CD4-positive, alpha-beta T cell (primary cell): ENCODE results near the gene BCAR3. TPM values are rescaled to one million over a fixed set of nuclear protein-coding genes. Genes with fewer than 3 reads are reported as not detected.

Experiments used
- ATAC-seq: fragments of 200-7000 bp; cut with Tn5 transposase; one replicate; pipeline ENCODE4 v1.10.0; 2022; ENCODE audit warnings: mild to moderate bottlenecking; ENCODE audit not compliant: poor library complexity
- CTCF ChIA-PET: fragments of 350-600 bp; sonication (Branson Sonifier 250); formaldehyde crosslinking; loops from one replicate; lab custom pipeline; 2021; ENCODE audit warnings: antibody characterized with exemption, inconsistent platforms; lab: Charles Lee
- POLR2A ChIA-PET: fragments of 350-600 bp; sonication (Branson Sonifier 250); formaldehyde crosslinking; loops from one replicate; lab custom pipeline; 2021; ENCODE audit warnings: antibody characterized with exemption, inconsistent platforms; lab: Charles Lee
- DNase-seq, 14 experiments: peaks; one replicate each; pipeline ENCODE4 v3.0.0-alpha.2; 2013 to 2020; ENCODE audit warnings: mixed read lengths in 2 of 14
- H3K27ac ChIP-seq, 2 donors: one replicate each; pipeline versions ENCODE4 v1.5.1 to v1.7.0; 2013; ENCODE audit warnings: low read length in 2 of 2, low read depth in 1 of 2, mild to moderate bottlenecking in 1 of 2
- H3K27me3 ChIP-seq, 2 experiments: 1 replicate in 1 of 2; 2 replicates in 1 of 2; pipeline versions ENCODE4 v1.6.1 to v1.7.0; 2013; ENCODE audit warnings: low read length in 2 of 2, control low read depth in 1 of 2, mild to moderate bottlenecking in 1 of 2, moderate library complexity in 1 of 2; ENCODE audit not compliant: insufficient read depth in 2 of 2, control insufficient read depth in 1 of 2
- H3K36me3 ChIP-seq: one replicate; pipeline ENCODE4 v1.6.1; 2013; ENCODE audit warnings: low read length, control low read depth; ENCODE audit not compliant: insufficient read depth
- H3K4me1 ChIP-seq: one replicate; pipeline ENCODE4 v1.6.1; 2013; ENCODE audit warnings: low read length, control low read depth; ENCODE audit not compliant: insufficient read depth
- H3K4me3 ChIP-seq: one replicate; pipeline ENCODE4 v1.5.1; 2013; ENCODE audit warnings: mild to moderate bottlenecking, low read length, moderate library complexity
- H3K9me3 ChIP-seq, 2 experiments: 1 replicate in 1 of 2; 2 replicates in 1 of 2; pipeline versions ENCODE4 v1.6.1 to v1.7.0; 2013; ENCODE audit warnings: low read length in 2 of 2, mild to moderate bottlenecking in 2 of 2, control low read depth in 1 of 2, moderate library complexity in 1 of 2; ENCODE audit not compliant: control insufficient read depth in 1 of 2, insufficient read depth in 1 of 2
- H3K27ac Mint-ChIP-seq: one replicate; pipeline ENCODE4 v1.8.0; 2020; ENCODE audit warnings: mixed read lengths
- H3K27me3 Mint-ChIP-seq: one replicate; pipeline ENCODE4 v1.8.0; 2021; ENCODE audit warnings: mixed read lengths
- H3K36me3 Mint-ChIP-seq: one replicate; pipeline ENCODE4 v1.8.0; 2021; ENCODE audit warnings: low read depth, mixed read lengths
- H3K4me1 Mint-ChIP-seq: one replicate; pipeline ENCODE4 v1.8.0; 2021; ENCODE audit warnings: low read depth, mixed read lengths
- H3K4me3 Mint-ChIP-seq: one replicate; pipeline ENCODE4 v1.8.0; 2020; ENCODE audit warnings: mild to moderate bottlenecking, mixed read lengths
- H3K9me3 Mint-ChIP-seq: one replicate; pipeline ENCODE4 v1.8.0; 2020; ENCODE audit warnings: mixed read lengths
- CTCF ChIP-seq: fragments of 200-600 bp; IDR thresholded peaks from one replicate; pipeline ENCODE4 v1.8.0; 2022; ENCODE audit warnings: antibody characterized with exemption, mild to moderate bottlenecking
- intact Hi-C, 2 experiments: fragments of 100-400 bp; cut with DNase I in 1 of 2; cut with micrococcal nuclease in 1 of 2; formaldehyde crosslinking; loops; one replicate each; pipeline versions ENCODE4 v1.15.1 to v1.9.0; 2023 to 2025; cut with DNase I, micrococcal nuclease
- total RNA-seq, 174 experiments: library from RNA in 2 of 174; stranded (reverse) in 2 of 174; gene quantifications; one replicate each; pipeline ENCODE4 v1.2.3 and lab custom pipeline; 2021 to 2026

The BCAR3 gene
- total RNA-seq, 2 experiments from 2014 or later = 0.47 to 0.92 TPM

DNA sequence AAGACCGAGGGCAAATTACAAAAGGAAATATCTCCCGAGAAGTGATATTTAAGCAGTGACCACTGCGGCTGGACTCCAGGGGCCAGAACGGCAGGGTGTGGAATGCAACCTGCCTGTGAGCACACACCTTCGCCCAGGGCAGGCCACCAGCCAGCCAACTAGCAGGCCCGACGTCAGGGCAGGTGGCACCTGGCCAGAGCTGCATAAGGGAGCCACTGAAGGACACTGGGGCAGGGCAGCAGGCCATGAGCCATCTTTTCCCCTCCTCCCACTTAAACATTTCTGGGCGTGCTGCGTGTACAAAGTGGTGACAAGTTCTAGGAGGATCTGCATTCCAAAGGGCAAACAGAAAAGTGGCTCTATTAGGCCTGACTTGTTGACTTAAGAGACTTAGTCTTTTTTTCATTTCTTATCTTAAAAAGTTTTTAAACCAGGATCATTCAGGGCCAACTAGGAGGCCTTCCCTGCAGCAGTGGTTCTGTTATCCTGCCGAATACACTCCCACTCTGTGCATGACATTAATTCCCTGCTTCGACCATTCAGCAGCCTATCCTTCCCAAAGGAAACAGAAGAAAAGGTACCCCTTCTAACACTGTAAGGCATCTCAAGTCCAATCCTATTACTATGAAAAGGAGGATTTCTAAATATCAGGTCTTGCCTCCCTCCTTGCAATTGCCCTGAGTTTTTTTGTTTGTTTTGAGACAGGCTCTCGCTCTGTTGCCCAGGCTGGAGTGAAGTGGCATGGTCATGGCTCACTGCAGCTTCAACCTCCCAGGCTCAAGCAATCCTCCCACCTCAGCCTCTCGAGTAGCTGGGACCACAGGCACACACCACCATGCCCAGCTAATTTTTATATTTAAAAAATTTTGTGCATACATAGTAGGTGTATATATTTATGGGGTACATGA lies 96.3 kb downstream of the BCAR3 start:
- CTCF ChIA-PET = no interaction called here
- no peak for TF ChIP-seq CTCF

DNA sequence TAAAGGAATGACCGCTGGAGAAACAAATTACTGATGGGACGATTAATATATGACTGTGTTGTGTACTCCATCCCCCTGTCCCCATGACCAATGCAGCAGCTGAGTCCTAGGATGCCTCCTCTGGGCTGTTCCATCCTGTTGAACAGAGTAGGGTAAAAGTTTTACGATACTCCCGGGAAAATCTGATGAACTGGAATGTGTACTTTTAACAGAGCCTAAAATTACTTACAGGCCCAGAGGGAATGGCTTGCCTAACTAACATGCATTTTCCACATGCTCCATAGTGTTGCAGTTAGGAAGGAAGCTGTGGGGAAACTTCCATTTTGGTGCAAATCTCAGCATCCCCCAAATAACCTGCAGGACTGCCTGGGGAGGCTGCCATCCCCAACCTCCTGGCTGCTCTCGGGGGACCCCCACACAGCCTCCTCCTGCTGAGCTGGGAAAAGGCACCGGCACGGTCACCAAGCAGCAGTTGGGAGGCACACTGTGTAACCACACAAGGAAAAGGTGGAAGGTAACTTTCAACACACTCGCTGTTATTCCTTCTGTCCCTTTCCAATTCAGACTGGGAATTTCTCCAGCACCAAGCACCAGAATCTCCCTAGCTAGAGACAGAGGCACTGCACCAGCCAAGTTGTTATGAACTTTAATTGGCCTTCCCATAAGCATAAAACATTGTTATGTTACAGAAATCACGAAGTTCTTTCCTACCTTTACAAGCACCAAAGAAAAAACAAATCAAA lies 97.2 kb downstream of the BCAR3 start:
- H3K4me3 ChIP-seq = no peak overlapping the region
- H3K27me3 Mint-ChIP-seq = no peaks in the 10 kb centered on the region
- no peak overlapping the region for H3K27ac ChIP-seq
- no peaks in the 10 kb centered on the region for H3K9me3 ChIP-seq
- no peak for TF ChIP-seq CTCF
- no peak for ATAC-seq
- ChIA-PET POLR2A (no interaction called here), CTCF (no interaction called here)
- no peaks in the 10 kb centered on the region for H3K27me3 ChIP-seq
- no peak overlapping the region for H3K4me3 Mint-ChIP-seq
- no peaks in the 10 kb centered on the region for H3K4me1 ChIP-seq
- intact Hi-C loops = no loop called here
- H3K36me3 Mint-ChIP-seq = no peaks in the 10 kb centered on the region
- no peaks in the 10 kb centered on the region for H3K36me3 ChIP-seq
- no peaks in the 10 kb centered on the region for H3K9me3 Mint-ChIP-seq
- H3K27ac Mint-ChIP-seq = no peak overlapping the region
- no peaks in the 10 kb centered on the region for H3K4me1 Mint-ChIP-seq
- no peak for DNase-seq

More for the DNA sequence above, 96.3 kb downstream of the BCAR3 start:
- Mint-ChIP-seq H3K4me1 (no peaks in the 10 kb centered on the region), H3K4me3 (no peak overlapping the region), H3K27me3 (no peaks in the 10 kb centered on the region), H3K27ac (no peak overlapping the region), H3K9me3 (no peaks in the 10 kb centered on the region), H3K36me3 (no peaks in the 10 kb centered on the region)
- Histone ChIP-seq H3K27me3 (no peaks in the 10 kb centered on the region), H3K27ac (no peak overlapping the region), H3K4me1 (no peaks in the 10 kb centered on the region), H3K9me3 (no peaks in the 10 kb centered on the region), H3K36me3 (no peaks in the 10 kb centered on the region), H3K4me3 (no peak overlapping the region)
- no peak for DNase-seq
- POLR2A ChIA-PET = no interaction called here
- intact Hi-C loops = no loop called here
- ATAC-seq = no peak

- H3K36me3 ChIP-seq = no peaks in the 10 kb centered on the region
- CTCF ChIA-PET = no interaction called here
- no peaks in the 10 kb centered on the region for H3K4me1 Mint-ChIP-seq
These were observed 99.5 kb downstream of the BCAR3 start for GRCh38 chr1:93581917-93582850.

More at GRCh38 chr1:93581917-93582850, 99.5 kb downstream of the BCAR3 start:
- DNase-seq (no peak), ATAC-seq (no peak)
- intact Hi-C loops = no loop called here
- Histone ChIP-seq H3K4me1 (no peaks in the 10 kb centered on the region), H3K9me3 (no peaks in the 10 kb centered on the region), H3K27me3 (no peaks in the 10 kb centered on the region), H3K27ac (no peak overlapping the region), H3K4me3 (no peak overlapping the region)
- Mint-ChIP-seq H3K4me3 (no peak overlapping the region), H3K27me3 (no peaks in the 10 kb centered on the region), H3K27ac (no peak overlapping the region), H3K36me3 (no peaks in the 10 kb centered on the region), H3K9me3 (no peaks in the 10 kb centered on the region)
- TF ChIP-seq CTCF = no peak
- POLR2A ChIA-PET = no interaction called here
